Measurements from ENCODE around the gene OR8S1.

Gene OR8S1

GRCh38 chr12:48557919-48558318 lies 32.5 kb downstream of the OR8S1 start:
- DNase-seq = no peak

- DNase-seq = no peak
Observed at GRCh38 chr12:48567731-48568130, 42.3 kb downstream of the OR8S1 start.

GRCh38 chr12:48569946-48570345 lies 44.5 kb downstream of the OR8S1 start, which contains the start of gene LALBA:
LALBA (minus strand) TSS chr12:48570046; CDS start chr12:48570020, 26 bp downstream.
- no peak for DNase-seq

- DNase-seq = no peak
Observed at GRCh38 chr12:48572326-48572725, 46.9 kb downstream of the OR8S1 start.

Data from CD4-positive, alpha-beta T cell treated with Interferon alpha-2 for 1 hour (primary cell).